Measurements from ENCODE around the gene CCDC74A.
"Not testable (repeated sequence)": the region's sequence is repeated elsewhere in the genome, so short reads cannot be mapped to it uniquely, and the experiment has no call there.

GRCh38 chr2:131517856-131518255, 9.8 kb upstream of the CCDC74A start:
- not testable (repeated sequence) for TF ChIP-seq CTCF (IDR thresholded peaks at IDR 0.05; ENCODE audit: insufficient read depth, low read length); POLR2AphosphoS5 (IDR thresholded peaks at IDR 0.05; ENCODE audit: low read depth); SPI1 (IDR thresholded peaks at IDR 0.05; ENCODE audit: borderline replicate concordance, low read depth)

Data from HL-60 (cell line).